Fibroblast of mammary gland (primary cell): ENCODE data around the gene REM2.

Experiments used
- DNase-seq: peaks from one replicate; pipeline ENCODE4 v3.0.0-alpha.2; 2010; ENCODE audit warnings: low read depth
- H3K4me3 ChIP-seq: 2 replicates; pipeline ENCODE4 v1.5.1; 2011; ENCODE audit warnings: low read depth, mild to moderate bottlenecking, low read length, moderate library complexity; ENCODE audit not compliant: control insufficient read depth
- CTCF ChIP-seq: conservative IDR thresholded peaks from 2 replicates; pipeline ENCODE4 v1.5.1; 2011; ENCODE audit warnings: low read depth, low read length, inconsistent platforms; ENCODE audit not compliant: control insufficient read depth, insufficient read depth

REM2 gene

GRCh38 chr14:22872033-22872832 is 10.8 kb upstream of the REM2 start:
- peak; percentile 96 for TF ChIP-seq CTCF
- peak; percentile 78 for DNase-seq
- H3K4me3 ChIP-seq = peak overlapping the region; percentile 79

DNA sequence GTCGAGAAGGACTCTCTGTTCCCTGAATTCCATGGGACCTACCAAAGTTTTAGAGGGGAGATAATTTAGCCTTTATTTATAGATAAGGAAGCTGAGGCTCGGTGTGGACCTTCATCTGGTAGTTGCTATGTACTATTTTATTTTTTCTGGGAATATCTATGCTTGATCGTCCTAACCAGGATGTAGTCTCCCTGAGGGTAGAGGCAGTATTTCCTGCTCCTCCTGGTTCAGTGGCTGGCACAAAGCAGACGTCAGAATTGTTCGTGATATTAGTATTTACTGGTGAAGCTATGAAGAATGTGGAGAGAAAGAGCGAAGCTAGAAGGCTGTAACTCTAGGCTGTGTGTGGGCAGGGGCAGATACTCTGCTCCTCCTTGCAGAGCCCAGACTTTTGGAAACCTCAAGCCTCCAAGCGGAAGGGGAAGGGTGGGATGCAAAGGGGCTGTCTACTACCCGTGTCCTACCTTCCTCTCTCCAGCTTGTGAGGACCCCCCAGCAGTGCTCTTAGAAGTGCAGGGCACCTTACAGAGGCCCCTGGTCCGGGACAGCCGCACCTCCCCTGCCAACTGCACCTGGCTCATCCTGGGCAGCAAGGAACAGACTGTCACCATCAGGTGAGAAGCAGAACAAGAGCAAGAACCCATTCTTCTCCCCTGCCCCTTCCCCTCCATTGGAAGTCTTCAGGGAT is 10.0 kb upstream of the REM2 start:
- H3K4me3 ChIP-seq = peak overlapping the region; percentile 79
- peak; percentile 21 for DNase-seq

GRCh38 chr14:22875003-22875747 is 7.8 kb upstream of the REM2 start:
- H3K4me3 ChIP-seq = no peak overlapping the region
- no peak for TF ChIP-seq CTCF
- no peak for DNase-seq

More for the DNA sequence above, 10.0 kb upstream of the REM2 start:
- no peak for TF ChIP-seq CTCF

DNA sequence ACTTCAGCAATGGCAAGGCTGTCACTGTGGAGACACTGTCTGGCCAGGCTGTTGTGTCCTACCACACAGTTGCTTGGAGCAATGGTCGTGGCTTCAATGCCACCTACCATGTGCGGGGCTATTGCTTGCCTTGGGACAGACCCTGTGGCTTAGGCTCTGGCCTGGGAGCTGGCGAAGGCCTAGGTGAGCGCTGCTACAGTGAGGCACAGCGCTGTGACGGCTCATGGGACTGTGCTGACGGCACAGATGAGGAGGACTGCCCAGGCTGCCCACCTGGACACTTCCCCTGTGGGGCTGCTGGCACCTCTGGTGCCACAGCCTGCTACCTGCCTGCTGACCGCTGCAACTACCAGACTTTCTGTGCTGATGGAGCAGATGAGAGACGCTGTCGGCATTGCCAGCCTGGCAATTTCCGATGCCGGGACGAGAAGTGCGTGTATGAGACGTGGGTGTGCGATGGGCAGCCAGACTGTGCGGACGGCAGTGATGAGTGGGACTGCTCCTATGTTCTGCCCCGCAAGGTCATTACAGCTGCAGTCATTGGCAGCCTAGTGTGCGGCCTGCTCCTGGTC is 7.2 kb upstream of the REM2 start:
- H3K4me3 ChIP-seq = no peak overlapping the region
- no peak for DNase-seq
- TF ChIP-seq CTCF = no peak

GRCh38 chr14:22877000-22877501 is 6.0 kb upstream of the REM2 start:
- no peak overlapping the region for H3K4me3 ChIP-seq
- DNase-seq = no peak
- no peak for TF ChIP-seq CTCF

- no peak overlapping the region for H3K4me3 ChIP-seq
- DNase-seq = no peak
- TF ChIP-seq CTCF = no peak
These were observed 4.5 kb upstream of the REM2 start for GRCh38 chr14:22878271-22879246.
